ENCODE data around the gene NXPH1.

The NXPH1 gene

GRCh38 chr7:8581842-8582241, 148.4 kb downstream of the NXPH1 start:
- no peaks in the 10 kb centered on the region for H3K4me1 ChIP-seq (ENCODE audit: low read length)
- no peaks in the 10 kb centered on the region for H4K20me1 ChIP-seq (ENCODE audit: insufficient read depth, low read length)
- H2AFZ ChIP-seq (ENCODE audit: low read depth, low read length), result no peak overlapping the region
- H3K4me2 ChIP-seq (ENCODE audit: low read length), result no peak overlapping the region
- H3K4me3 ChIP-seq (ENCODE audit: low read length), result no peak overlapping the region
- H3K79me2 ChIP-seq (ENCODE audit: low read length), result no peaks in the 10 kb centered on the region
- H3K36me3 ChIP-seq (replicated peaks; ENCODE audit: low read depth, low read length), result no peaks in the 10 kb centered on the region
- H3K27me3 ChIP-seq (ENCODE audit: low read depth, low read length), result no peaks in the 10 kb centered on the region
- no peaks in the 10 kb centered on the region for H3K9me3 ChIP-seq (ENCODE audit: insufficient read depth, low read length)
- H3K9ac ChIP-seq (ENCODE audit: low read length), result no peak overlapping the region
- TF ChIP-seq CTCF (IDR thresholded peaks at IDR 0.05; ENCODE audit: low read depth, low read length) (no peak), EZH2phosphoT487 (IDR thresholded peaks at IDR 0.05; ENCODE audit: low read depth) (no peak)
- no peak overlapping the region for H3K27ac ChIP-seq (ENCODE audit: low read length)

- Histone ChIP-seq H3K9me3 (ENCODE audit: insufficient read depth, low read length) (no peaks in the 10 kb centered on the region), H3K27ac (ENCODE audit: low read length) (no peak overlapping the region), H2AFZ (ENCODE audit: low read depth, low read length) (no peak overlapping the region), H3K4me3 (ENCODE audit: low read length) (no peak overlapping the region), H3K36me3 (replicated peaks; ENCODE audit: low read depth, low read length) (no peaks in the 10 kb centered on the region), H4K20me1 (ENCODE audit: insufficient read depth, low read length) (no peaks in the 10 kb centered on the region), H3K4me2 (ENCODE audit: low read length) (no peak overlapping the region), H3K4me1 (ENCODE audit: low read length) (no peaks in the 10 kb centered on the region), H3K27me3 (ENCODE audit: low read depth, low read length) (no peaks in the 10 kb centered on the region), H3K79me2 (ENCODE audit: low read length) (no peaks in the 10 kb centered on the region), H3K9ac (ENCODE audit: low read length) (no peak overlapping the region)
- TF ChIP-seq CTCF (IDR thresholded peaks at IDR 0.05; ENCODE audit: low read depth, low read length) (no peak), EZH2phosphoT487 (IDR thresholded peaks at IDR 0.05; ENCODE audit: low read depth) (no peak)
Measured at GRCh38 chr7:8582728-8583127, 149.3 kb downstream of the NXPH1 start.

GRCh38 chr7:8585591-8585990, 152.2 kb downstream of the NXPH1 start:
- no peak overlapping the region for H3K4me2 ChIP-seq (ENCODE audit: low read length)
- TF ChIP-seq EZH2phosphoT487 (IDR thresholded peaks at IDR 0.05; ENCODE audit: low read depth), result no peak
- no peak for TF ChIP-seq CTCF (IDR thresholded peaks at IDR 0.05; ENCODE audit: low read depth, low read length)
- no peaks in the 10 kb centered on the region for H4K20me1 ChIP-seq (ENCODE audit: insufficient read depth, low read length)
- no peaks in the 10 kb centered on the region for H3K79me2 ChIP-seq (ENCODE audit: low read length)
- no peaks in the 10 kb centered on the region for H3K9me3 ChIP-seq (ENCODE audit: insufficient read depth, low read length)
- no peak overlapping the region for H3K4me3 ChIP-seq (ENCODE audit: low read length)
- H3K27ac ChIP-seq (ENCODE audit: low read length), result no peak overlapping the region
- H2AFZ ChIP-seq (ENCODE audit: low read depth, low read length), result no peak overlapping the region
- no peaks in the 10 kb centered on the region for H3K27me3 ChIP-seq (ENCODE audit: low read depth, low read length)
- H3K4me1 ChIP-seq (ENCODE audit: low read length), result no peaks in the 10 kb centered on the region
- no peak overlapping the region for H3K9ac ChIP-seq (ENCODE audit: low read length)
- no peaks in the 10 kb centered on the region for H3K36me3 ChIP-seq (replicated peaks; ENCODE audit: low read depth, low read length)

- H3K9me3 ChIP-seq (ENCODE audit: insufficient read depth, low read length), result no peaks in the 10 kb centered on the region
- peaks cover 13% of the 10 kb centered on the region for H3K4me1 ChIP-seq (ENCODE audit: low read length)
- H3K9ac ChIP-seq (ENCODE audit: low read length), result no peak overlapping the region
- no peaks in the 10 kb centered on the region for H3K36me3 ChIP-seq (replicated peaks; ENCODE audit: low read depth, low read length)
- no peak overlapping the region for H3K4me2 ChIP-seq (ENCODE audit: low read length)
- TF ChIP-seq CTCF (IDR thresholded peaks at IDR 0.05; ENCODE audit: low read depth, low read length) (no peak), EZH2phosphoT487 (IDR thresholded peaks at IDR 0.05; ENCODE audit: low read depth) (no peak)
- no peak overlapping the region for H3K27ac ChIP-seq (ENCODE audit: low read length)
- H2AFZ ChIP-seq (ENCODE audit: low read depth, low read length), result no peak overlapping the region
- H4K20me1 ChIP-seq (ENCODE audit: insufficient read depth, low read length), result no peaks in the 10 kb centered on the region
- no peaks in the 10 kb centered on the region for H3K79me2 ChIP-seq (ENCODE audit: low read length)
- H3K4me3 ChIP-seq (ENCODE audit: low read length), result no peak overlapping the region
- H3K27me3 ChIP-seq (ENCODE audit: low read depth, low read length), result no peaks in the 10 kb centered on the region
Measured at GRCh38 chr7:8590225-8590624, 156.8 kb downstream of the NXPH1 start.

Data from OCI-LY3 (cell line).